ENCODE results near the gene MISFA. TPM values are rescaled to one million over a fixed set of nuclear protein-coding genes. Genes with fewer than 3 reads are reported as not detected.
A peak's percentile ranks its signal among the peaks of the same experiment; 100 is the strongest.

MISFA gene
- total RNA-seq, 3 donors from 2014 or later: 0.43 to 0.96 (median 0.61) TPM

DNA sequence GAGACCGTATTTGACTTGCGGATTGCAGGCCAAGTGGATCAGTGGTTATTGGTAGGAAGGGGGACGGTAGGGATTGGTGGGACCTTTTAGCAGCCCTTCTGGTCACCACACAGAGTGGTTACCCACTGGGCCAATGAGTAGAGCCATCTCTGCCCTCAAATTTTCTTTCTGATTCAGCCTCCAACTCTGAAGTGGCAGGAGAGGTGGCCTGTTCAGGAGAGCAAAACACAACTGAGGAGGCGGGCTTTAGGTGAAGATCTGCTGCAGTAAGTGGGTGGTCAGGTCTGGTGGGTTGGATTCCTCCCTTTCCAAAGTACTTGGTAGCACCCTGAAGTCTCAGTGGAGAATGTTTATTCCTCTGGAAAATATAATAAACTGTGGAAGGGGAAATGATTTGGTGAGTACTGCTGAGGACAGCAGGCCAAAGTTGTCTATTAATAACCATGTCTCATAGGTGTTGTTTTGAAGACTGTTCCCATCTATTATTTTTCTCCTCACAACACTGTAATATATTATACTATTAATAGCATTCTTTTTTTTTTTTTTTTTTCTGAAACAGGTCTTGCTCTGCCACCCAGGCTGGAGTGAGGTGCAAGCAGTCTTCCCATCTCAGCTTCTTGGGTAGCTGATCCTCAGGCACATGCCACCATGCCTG is 1.5 kb downstream of the MISFA start:
- no peak for DNase-seq

DNA sequence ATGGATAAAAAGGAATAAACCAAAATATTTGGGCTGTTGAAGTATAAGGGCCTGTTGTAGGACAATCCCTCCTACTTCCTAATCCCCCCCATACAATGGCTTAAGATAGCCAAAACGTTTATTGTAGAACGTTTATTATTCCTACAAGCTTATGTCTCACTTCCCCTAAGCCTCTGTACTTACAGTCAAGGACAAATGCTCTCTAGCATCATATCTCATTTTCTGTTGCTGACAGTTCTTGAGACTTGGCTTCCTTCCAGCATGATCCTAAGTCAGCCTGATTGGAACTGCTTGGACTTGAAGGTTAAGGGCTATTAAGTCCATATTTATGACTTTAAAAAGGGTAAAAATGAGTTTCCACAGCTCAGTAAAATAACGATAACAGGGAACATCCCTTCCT is 8.8 kb downstream of the MISFA start:
- no peak for DNase-seq
- no peaks in the 10 kb centered on the region for H3K27me3 Mint-ChIP-seq (ENCODE audit: low read depth)
- ATAC-seq: no peak
- H3K36me3 Mint-ChIP-seq (ENCODE audit: insufficient read depth): peaks cover 15% of the 10 kb centered on the region
- no peaks in the 10 kb centered on the region for H3K9me3 Mint-ChIP-seq
- H3K4me1 Mint-ChIP-seq (ENCODE audit: low read depth): no peaks in the 10 kb centered on the region
- H3K4me3 Mint-ChIP-seq: no peak overlapping the region

More for the DNA sequence above, 1.5 kb downstream of the MISFA start:
- Mint-ChIP-seq H3K27me3 (ENCODE audit: low read depth) (no peaks in the 10 kb centered on the region), H3K9me3 (no peaks in the 10 kb centered on the region), H3K4me1 (ENCODE audit: low read depth) (no peaks in the 10 kb centered on the region), H3K36me3 (ENCODE audit: insufficient read depth) (peaks cover 2% of the 10 kb centered on the region), H3K4me3 (no peak overlapping the region)
- ATAC-seq: no peak

DNA sequence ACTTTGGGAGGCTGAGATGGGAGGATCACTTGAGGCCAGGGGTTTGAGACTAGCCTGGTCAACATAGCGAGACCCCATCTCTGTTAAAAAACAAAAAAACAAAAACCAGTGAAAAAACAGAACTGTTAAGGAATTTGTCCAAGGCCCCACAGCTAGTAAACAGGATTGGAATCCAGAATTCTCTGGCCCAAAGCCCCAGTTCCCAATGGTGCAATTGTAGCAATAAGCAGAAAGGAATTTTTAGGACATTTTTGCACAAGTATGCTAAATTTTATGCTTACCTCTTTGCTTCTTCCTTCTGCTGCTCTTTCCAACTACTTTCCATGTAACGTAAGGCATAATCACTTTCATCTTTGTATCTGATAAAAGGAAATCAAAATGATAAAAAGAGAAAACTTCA is 11.6 kb downstream of the MISFA start:
- H3K36me3 Mint-ChIP-seq (ENCODE audit: insufficient read depth): peaks cover 37% of the 10 kb centered on the region
- no peaks in the 10 kb centered on the region for H3K9me3 Mint-ChIP-seq
- no peaks in the 10 kb centered on the region for H3K27me3 Mint-ChIP-seq (ENCODE audit: low read depth)
- peaks cover 16% of the 10 kb centered on the region for H3K4me1 Mint-ChIP-seq (ENCODE audit: low read depth)
- ATAC-seq (no peak), DNase-seq (no peak)
- no peak overlapping the region for H3K4me3 Mint-ChIP-seq

DNA sequence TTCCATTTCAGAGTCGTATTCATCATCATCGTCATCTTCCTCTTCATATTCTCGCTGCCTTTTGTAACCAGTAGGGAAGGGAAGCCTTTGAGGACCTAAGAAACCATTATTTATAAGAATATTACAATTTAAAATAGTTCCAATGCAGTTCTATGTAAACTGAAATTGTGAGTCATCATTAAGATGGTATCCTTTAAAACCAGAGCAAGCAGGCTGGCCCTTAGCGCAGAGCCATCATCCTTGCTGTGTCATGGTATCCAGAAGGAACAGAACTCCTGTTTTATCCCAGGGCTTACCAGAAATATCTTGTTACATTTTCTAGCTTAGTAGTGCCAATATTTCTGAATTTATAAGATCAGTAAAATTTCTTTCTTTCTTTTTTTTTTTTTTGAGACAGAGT is 12.8 kb downstream of the MISFA start:
- no peaks in the 10 kb centered on the region for H3K9me3 Mint-ChIP-seq

DNA sequence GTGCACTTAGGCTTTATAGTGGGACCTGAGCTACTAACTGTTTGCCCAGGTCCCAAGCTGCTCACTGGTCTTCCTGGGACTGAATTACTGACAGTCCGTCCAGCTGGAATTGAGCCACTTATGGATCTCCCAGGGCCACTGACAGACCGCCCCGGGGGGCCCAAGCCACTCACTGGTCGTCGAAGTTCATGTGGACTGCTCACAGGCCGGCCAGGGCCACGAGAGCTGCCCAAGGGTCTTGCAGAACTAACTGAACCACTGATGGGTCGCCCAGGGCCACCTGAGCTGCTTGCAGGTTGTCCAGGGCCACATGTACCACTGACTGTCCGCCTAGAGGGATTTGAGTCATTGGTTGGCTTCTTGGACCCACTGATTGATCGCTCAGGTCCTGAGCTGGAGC is 15.1 kb downstream of the MISFA start:
- Mint-ChIP-seq H3K36me3 (ENCODE audit: insufficient read depth) (peaks cover 36% of the 10 kb centered on the region), H3K9me3 (no peaks in the 10 kb centered on the region), H3K27me3 (ENCODE audit: low read depth) (no peaks in the 10 kb centered on the region), H3K4me3 (no peak overlapping the region), H3K4me1 (ENCODE audit: low read depth) (peaks cover 47% of the 10 kb centered on the region)
- no peak for ATAC-seq
- no peak for DNase-seq

More for the DNA sequence above, 12.8 kb downstream of the MISFA start:
- H3K36me3 Mint-ChIP-seq (ENCODE audit: insufficient read depth): peaks cover 42% of the 10 kb centered on the region
- peaks cover 27% of the 10 kb centered on the region for H3K4me1 Mint-ChIP-seq (ENCODE audit: low read depth)
- no peak overlapping the region for H3K4me3 Mint-ChIP-seq
- no peaks in the 10 kb centered on the region for H3K27me3 Mint-ChIP-seq (ENCODE audit: low read depth)
- DNase-seq (no peak), ATAC-seq (no peak)

DNA sequence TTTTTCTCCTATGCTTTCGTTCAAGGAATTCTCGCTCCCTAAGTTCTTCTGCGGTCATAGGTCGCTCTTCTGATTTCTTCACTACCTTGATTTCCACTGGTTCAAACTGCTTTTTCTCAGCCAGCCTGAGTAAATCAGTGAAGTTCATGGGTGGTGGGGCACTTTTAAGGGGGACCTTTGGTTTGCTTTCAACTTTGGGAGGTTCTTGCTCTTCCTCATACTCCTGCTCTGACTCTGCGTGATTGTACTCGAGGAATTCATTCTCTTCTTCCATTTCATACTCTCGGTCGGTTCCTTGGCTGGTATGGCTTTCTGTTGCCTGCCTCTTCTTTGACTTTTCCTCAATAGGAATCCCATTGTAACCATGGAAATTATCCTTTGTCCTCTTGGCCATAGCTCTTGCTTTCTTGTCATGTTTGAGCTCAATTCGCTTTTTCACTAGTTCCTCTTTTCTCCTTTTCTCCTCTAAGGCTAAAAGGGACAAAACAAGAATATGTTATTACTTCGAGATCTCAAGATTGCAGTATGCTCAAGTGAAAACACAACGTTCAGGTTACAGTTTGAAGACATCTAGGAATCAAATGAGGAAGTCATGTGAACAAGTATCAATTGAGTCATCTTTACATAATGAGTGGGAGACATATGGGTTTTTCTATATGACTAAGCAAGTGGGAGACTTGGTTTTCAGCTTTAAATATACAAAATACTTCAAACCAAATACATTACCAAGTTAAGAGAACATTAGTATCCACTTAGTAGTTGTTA is 16.2 kb downstream of the MISFA start:
- DNase-seq: no peak
- ATAC-seq: peak; percentile 84 to 85
- Mint-ChIP-seq H3K27me3 (ENCODE audit: low read depth) (no peaks in the 10 kb centered on the region), H3K4me3 (peak overlapping the region; percentile 39), H3K4me1 (ENCODE audit: low read depth) (peaks cover 51% of the 10 kb centered on the region), H3K36me3 (ENCODE audit: insufficient read depth) (peaks cover 34% of the 10 kb centered on the region), H3K9me3 (no peaks in the 10 kb centered on the region)

DNA sequence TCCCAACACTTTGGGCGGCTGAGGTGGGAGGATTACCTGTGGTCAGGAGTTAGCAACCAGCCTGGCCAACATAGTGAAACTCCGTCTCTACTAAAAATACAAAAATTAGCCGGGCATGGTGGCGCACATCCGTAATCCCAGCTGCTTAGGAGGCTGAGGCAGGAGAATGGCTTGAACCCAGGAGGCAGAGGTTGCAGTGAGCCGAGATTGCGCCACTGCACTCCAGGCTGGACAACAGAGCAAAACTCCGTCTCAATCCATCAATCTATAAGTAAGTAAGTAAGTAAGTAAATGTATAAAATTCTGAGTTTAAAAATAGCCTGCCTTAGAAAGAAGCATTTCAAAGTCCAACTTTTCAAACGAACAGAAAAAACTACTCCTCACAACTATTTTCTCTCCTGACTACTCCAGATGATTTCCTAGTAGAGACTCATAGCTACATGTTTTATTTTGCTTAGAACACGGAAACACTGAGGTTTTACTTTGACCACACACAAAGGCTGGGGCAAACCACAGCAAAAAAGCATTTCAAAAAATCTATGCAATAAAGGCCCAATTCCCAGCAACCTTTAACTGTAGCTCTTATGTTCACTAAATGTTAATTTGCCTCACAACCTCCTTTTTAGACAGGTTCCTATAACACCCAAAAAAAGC is 18.2 kb downstream of the MISFA start:
- DNase-seq (no peak), ATAC-seq (peak; percentile 47 to 68)
- Mint-ChIP-seq H3K4me1 (ENCODE audit: low read depth) (peaks cover 60% of the 10 kb centered on the region), H3K36me3 (ENCODE audit: insufficient read depth) (peaks cover 31% of the 10 kb centered on the region), H3K4me3 (peak overlapping the region; percentile 69), H3K9me3 (no peaks in the 10 kb centered on the region), H3K27me3 (ENCODE audit: low read depth) (no peaks in the 10 kb centered on the region)

DNA sequence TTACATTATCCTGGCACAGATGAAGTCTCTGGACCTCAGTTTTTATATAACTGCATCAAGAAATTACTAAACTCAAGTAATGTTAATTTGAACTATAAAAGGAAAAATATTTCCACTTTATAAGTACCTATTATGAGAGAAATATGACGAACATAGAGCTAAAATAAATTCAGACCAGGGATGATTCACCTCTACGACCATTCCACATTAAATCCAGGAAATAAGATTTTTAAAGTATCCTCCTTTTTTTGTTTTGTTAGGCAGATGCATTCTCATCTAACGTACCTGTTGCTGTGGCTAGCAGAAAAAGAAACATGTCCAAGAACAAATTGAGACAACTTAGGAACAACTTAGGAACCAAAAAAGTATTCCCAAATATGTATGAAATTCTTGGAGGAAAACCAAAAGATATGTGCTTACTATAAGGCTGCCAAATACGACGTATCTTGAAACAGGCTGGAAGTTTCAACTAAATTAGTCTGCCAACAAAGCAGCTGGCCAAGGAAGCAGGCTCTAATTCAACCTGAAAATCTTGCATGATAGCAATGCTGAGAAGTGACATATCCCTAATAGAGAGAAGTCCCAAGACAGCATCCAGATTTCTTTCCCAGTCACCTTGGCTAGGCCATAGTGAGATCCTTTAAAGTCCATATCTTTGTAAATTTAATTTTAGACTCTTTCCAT is 18.9 kb downstream of the MISFA start:
- Mint-ChIP-seq H3K4me3 (peak overlapping the region; percentile 69), H3K27me3 (ENCODE audit: low read depth) (no peaks in the 10 kb centered on the region), H3K9me3 (no peaks in the 10 kb centered on the region), H3K36me3 (ENCODE audit: insufficient read depth) (peaks cover 25% of the 10 kb centered on the region), H3K4me1 (ENCODE audit: low read depth) (peaks cover 63% of the 10 kb centered on the region)
- ATAC-seq (no peak), DNase-seq (no peak)

DNA sequence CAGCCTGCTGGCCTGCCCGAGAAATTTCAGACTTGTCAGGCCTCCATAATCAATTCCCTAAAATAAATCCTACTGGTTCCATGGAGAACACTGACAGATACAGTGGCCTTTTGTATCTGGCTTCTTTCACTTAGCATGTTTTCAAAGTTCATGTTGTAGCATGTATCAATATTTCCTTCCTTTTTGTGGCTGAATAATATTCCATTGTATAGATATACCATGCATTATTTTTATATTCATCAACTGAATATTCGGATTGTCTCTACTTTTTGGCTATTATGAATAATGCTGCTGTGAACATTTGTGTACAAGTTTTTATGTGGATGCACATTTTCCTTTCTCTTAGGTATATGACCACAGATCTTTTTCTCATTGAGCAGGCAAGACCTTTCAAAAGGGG is 24.1 kb downstream of the MISFA start:
- no peaks in the 10 kb centered on the region for H3K27me3 Mint-ChIP-seq (ENCODE audit: low read depth)
- no peak for DNase-seq
- no peak overlapping the region for H3K4me3 Mint-ChIP-seq
- peaks cover 5% of the 10 kb centered on the region for H3K9me3 Mint-ChIP-seq
- peaks cover 42% of the 10 kb centered on the region for H3K4me1 Mint-ChIP-seq (ENCODE audit: low read depth)
- ATAC-seq: no peak
- peaks cover 13% of the 10 kb centered on the region for H3K36me3 Mint-ChIP-seq (ENCODE audit: insufficient read depth)

DNA sequence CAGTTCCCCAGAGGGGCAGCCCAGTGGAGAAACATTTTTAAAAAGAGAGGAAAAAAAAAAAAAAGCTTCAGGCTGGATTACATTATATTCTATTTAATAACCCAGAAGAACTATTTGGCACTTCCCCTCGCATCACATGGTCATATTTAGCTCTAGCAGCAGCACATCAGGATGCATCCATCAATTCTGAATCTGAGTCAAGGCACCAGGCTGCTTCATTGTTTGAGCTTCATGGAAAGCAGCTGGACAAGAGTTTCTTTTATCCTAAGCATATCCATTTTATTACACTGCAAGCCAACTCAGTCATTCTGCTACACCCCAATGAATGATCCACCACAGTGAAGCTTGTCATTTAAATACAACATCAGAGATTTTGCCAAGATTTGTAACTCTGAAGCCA is 24.6 kb downstream of the MISFA start:
- ATAC-seq (no peak), DNase-seq (no peak)
- Mint-ChIP-seq H3K4me3 (no peak overlapping the region), H3K9me3 (peaks cover 5% of the 10 kb centered on the region), H3K36me3 (ENCODE audit: insufficient read depth) (peaks cover 13% of the 10 kb centered on the region), H3K27me3 (ENCODE audit: low read depth) (no peaks in the 10 kb centered on the region), H3K4me1 (ENCODE audit: low read depth) (peaks cover 41% of the 10 kb centered on the region)

DNA sequence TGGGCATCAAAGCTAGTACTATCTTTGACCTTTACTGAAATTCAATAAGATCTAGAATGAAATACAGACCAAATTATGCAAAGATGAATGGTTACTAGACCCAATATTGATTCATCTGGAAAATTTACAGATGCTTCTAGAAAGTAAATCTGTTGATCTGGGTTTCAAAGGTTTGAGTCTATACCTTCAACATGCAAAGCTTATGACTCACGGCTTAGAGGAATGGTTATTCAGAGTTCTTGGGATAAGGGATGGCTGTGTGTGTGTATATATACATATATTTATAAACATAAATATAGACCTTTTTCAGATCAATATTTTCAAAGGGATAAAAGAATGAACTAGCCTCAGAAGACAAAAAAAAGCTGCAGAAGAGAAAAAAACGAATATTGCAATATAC is 33.3 kb downstream of the MISFA start:
- Mint-ChIP-seq H3K9me3 (no peaks in the 10 kb centered on the region), H3K4me1 (ENCODE audit: low read depth) (peaks cover 44% of the 10 kb centered on the region), H3K4me3 (peak overlapping the region; percentile 98), H3K27me3 (ENCODE audit: low read depth) (no peaks in the 10 kb centered on the region), H3K36me3 (ENCODE audit: insufficient read depth) (peaks cover 3% of the 10 kb centered on the region)
- DNase-seq (no peak), ATAC-seq (no peak)

DNA sequence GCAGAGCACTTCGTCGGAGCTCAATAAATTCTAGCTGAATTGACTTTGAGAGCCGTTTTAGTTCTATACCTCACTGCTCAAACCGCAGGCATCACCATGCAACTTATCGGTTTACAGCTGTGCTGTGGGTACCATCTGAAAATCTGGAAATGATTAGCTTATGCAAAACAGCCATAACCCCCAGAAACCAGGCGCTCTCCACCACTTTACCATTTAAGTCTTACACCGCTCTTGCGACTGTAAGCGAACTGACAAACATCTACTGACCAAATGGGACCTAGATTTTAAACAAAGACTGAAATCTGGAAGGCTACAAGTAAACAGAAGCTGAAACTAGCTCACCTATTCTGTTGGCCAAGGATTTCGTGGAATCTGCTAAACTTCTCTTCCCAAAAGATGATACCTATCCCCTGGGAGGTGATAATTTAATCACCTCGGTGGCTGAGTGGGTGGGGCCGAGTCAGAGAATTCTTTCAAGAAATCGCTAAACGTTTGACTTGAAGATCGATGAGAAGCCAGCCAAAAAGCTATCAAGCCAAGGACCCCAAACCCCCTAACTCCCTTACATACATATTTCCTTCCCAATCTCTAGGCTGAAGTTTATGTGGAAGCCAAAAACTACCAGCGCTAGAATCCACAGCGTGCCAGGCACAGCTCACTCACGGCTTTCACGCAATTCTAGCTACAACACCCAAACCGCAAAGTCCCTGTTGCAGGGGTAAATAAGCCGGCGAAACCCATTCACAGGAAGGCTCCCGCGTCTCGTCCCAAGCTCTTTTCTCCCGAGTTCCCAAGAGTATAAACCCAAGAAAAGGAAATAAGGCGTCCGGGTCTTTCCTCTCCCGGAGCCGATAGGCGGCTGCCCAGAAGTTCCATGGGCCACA is 33.9 kb downstream of the MISFA start:
- no peak for ATAC-seq
- peaks cover 3% of the 10 kb centered on the region for H3K36me3 Mint-ChIP-seq (ENCODE audit: insufficient read depth)
- DNase-seq: no peak
- no peaks in the 10 kb centered on the region for H3K27me3 Mint-ChIP-seq (ENCODE audit: low read depth)
- H3K4me1 Mint-ChIP-seq (ENCODE audit: low read depth): peaks cover 38% of the 10 kb centered on the region
- H3K9me3 Mint-ChIP-seq: no peaks in the 10 kb centered on the region
- peak overlapping the region; percentile 98 for H3K4me3 Mint-ChIP-seq

DNA sequence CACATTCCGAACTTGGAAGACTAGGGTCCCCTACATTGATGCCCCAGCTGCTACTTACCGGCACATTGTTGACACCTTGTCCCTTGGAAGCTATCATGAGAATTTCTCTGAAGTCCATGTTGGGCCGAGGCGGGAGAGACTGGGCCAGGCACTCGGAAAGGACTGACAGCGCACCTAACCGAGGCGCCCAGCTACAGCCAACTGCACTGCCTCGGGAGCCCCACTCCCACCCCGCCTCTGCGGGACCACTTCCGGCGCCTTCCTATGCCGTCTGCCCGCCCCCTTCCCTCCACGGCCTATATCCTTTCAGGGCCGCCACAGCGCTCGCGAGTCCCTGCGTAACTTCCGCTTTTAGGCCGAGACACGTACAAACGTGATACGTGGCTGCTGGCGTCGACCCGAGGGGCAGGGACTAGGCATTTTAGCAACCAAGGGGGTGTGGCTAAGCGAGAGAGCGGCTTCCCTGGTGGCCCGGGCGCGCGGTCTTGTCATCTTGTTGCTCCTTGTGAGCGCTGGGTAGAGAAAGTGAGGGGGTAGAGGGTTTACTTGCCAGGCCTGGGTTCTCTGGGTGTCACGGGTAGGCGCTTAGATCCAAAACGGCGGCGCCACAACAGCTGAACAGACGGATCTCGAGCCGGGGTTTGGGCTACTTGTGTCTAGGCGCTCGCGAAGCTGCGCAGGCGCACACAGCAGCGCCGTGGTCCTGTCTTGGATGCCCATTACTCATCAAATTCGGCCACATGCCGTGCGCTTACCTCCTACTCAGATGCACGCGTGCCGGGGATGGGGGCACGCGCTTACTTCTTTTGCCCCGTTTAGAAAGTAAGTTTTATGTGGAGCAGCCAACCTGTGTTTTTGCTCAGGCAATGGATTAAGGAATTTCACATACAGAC is 34.8 kb downstream of the MISFA start, which contains the start of gene SPTY2D1:
TSS of gene SPTY2D1 (minus strand) at position 203 of the 893 bp plus-strand sequence. CDS start at position 118, 85 bp downstream.
- ATAC-seq (peak; percentile 97 to 98), DNase-seq (peak; percentile 95)
- H3K9me3 Mint-ChIP-seq: no peaks in the 10 kb centered on the region
- H3K4me1 Mint-ChIP-seq (ENCODE audit: low read depth): peaks cover 31% of the 10 kb centered on the region
- H3K4me3 Mint-ChIP-seq: peak within 1 kb of the TSS; percentile 98
- H3K27me3 Mint-ChIP-seq (ENCODE audit: low read depth): no peaks in the 10 kb centered on the region
- H3K36me3 Mint-ChIP-seq (ENCODE audit: insufficient read depth): peaks cover 3% of the 10 kb centered on the region
